GM23248 (cell line): Measurements from ENCODE around the gene TRMT44.

Experiments used
- EZH2 ChIP-seq: fragments of 200-600 bp; sonication (generic); IDR thresholded peaks from 2 replicates; pipeline ENCODE4 v1.6.1; 2018; ENCODE audit warnings: antibody characterized with exemption, mild to moderate bottlenecking; ENCODE audit not compliant: insufficient read depth, poor library complexity, severe bottlenecking
- EZH2phosphoT487 ChIP-seq: fragments of 200-600 bp; sonication (generic); IDR thresholded peaks from 2 replicates; pipeline ENCODE4 v1.6.1; 2018; ENCODE audit warnings: antibody characterized with exemption, moderate library complexity, mild to moderate bottlenecking, low read depth; ENCODE audit not compliant: insufficient read depth

DNA sequence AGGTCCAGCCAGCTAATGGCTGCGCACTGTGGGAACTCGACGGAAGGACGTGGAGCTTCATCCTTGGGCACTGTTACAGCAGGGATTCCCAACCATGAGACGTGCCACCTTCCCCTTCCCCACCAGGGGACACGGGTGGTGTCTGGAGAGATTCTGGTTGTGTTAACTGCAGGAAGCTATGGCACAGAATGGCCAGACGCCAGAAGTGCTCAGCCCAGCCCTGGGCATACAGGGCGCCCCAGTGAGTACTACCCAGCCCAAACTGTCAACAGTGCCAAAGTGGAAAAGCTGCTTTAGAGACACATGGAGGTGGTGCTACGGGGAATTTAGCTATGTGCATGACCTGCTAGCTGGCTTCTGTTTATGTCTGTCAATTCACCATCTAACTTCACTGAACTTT is 32.8 kb upstream of the TRMT44 start:
- TF ChIP-seq EZH2 (no peak), EZH2phosphoT487 (no peak)
